ENCODE measurements around the gene CBARP.

The CBARP gene

GRCh38 chr19:1183543-1184172, 54.1 kb downstream of the CBARP start:
- TF ChIP-seq, protein P1, sequence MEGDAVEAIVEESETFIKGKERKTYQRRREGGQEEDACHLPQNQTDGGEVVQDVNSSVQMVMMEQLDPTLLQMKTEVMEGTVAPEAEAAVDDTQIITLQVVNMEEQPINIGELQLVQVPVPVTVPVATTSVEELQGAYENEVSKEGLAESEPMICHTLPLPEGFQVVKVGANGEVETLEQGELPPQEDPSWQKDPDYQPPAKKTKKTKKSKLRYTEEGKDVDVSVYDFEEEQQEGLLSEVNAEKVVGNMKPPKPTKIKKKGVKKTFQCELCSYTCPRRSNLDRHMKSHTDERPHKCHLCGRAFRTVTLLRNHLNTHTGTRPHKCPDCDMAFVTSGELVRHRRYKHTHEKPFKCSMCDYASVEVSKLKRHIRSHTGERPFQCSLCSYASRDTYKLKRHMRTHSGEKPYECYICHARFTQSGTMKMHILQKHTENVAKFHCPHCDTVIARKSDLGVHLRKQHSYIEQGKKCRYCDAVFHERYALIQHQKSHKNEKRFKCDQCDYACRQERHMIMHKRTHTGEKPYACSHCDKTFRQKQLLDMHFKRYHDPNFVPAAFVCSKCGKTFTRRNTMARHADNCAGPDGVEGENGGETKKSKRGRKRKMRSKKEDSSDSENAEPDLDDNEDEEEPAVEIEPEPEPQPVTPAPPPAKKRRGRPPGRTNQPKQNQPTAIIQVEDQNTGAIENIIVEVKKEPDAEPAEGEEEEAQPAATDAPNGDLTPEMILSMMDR (IDR thresholded peaks at IDR 0.05; ENCODE audit: poor library complexity, severe bottlenecking), result no peak
- peak overlapping the region; percentile 95 for H3K27ac ChIP-seq (ENCODE audit: poor library complexity, severe bottlenecking)
- DNase-seq (ENCODE audit: low spot score), result peak; percentile 92
- peak; percentile 72 for ATAC-seq (ENCODE audit: low read depth)
- H3K36me3 ChIP-seq (ENCODE audit: low read depth), result no peaks in the 10 kb centered on the region
- H3K9me3 ChIP-seq (ENCODE audit: severe bottlenecking), result no peaks in the 10 kb centered on the region
- peaks cover 38% of the 10 kb centered on the region for H3K4me1 ChIP-seq (ENCODE audit: insufficient read depth, poor library complexity, severe bottlenecking)
- no peaks in the 10 kb centered on the region for H3K27me3 ChIP-seq (ENCODE audit: insufficient read depth, poor library complexity, severe bottlenecking)
- no peak overlapping the region for H3K4me3 ChIP-seq (ENCODE audit: severe bottlenecking)

DNA sequence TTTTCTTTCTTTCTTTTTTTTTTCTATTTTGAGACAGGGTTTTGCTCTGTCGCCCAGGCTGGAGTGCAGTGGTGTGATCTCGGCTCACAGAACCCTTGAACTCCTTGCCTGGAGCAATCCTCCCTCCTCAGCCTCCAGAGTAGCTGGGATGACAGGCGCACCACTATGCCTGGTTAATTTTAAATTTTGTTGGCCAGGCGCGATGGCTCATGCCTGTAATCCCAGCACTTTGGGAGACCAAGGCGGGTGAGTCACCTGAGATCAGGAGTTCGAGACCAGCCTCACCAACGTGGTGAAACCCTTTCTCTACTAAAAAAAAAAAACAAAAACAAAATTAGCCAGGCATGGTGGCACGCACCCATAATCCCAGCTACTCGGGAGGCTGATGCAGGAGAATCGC, 55.1 kb downstream of the CBARP start:
- DNase-seq (ENCODE audit: low spot score), result no peak

GRCh38 chr19:1182068-1182467, 55.7 kb downstream of the CBARP start:
- H3K36me3 ChIP-seq (ENCODE audit: low read depth), result no peaks in the 10 kb centered on the region
- DNase-seq (ENCODE audit: low spot score) (no peak), ATAC-seq (ENCODE audit: low read depth) (no peak)
- H3K4me1 ChIP-seq (ENCODE audit: insufficient read depth, poor library complexity, severe bottlenecking), result peaks cover 46% of the 10 kb centered on the region
- no peak overlapping the region for H3K4me3 ChIP-seq (ENCODE audit: severe bottlenecking)
- no peaks in the 10 kb centered on the region for H3K27me3 ChIP-seq (ENCODE audit: insufficient read depth, poor library complexity, severe bottlenecking)
- no peaks in the 10 kb centered on the region for H3K9me3 ChIP-seq (ENCODE audit: severe bottlenecking)
- peak overlapping the region; percentile 95 for H3K27ac ChIP-seq (ENCODE audit: poor library complexity, severe bottlenecking)
- TF ChIP-seq, protein P1 (IDR thresholded peaks at IDR 0.05; ENCODE audit: poor library complexity, severe bottlenecking), result no peak

More for the DNA sequence above, 55.1 kb downstream of the CBARP start:
- ATAC-seq (ENCODE audit: low read depth), result no peak
- no peaks in the 10 kb centered on the region for H3K36me3 ChIP-seq (ENCODE audit: low read depth)
- H3K9me3 ChIP-seq (ENCODE audit: severe bottlenecking), result no peaks in the 10 kb centered on the region
- no peaks in the 10 kb centered on the region for H3K27me3 ChIP-seq (ENCODE audit: insufficient read depth, poor library complexity, severe bottlenecking)
- TF ChIP-seq, protein P1 (IDR thresholded peaks at IDR 0.05; ENCODE audit: poor library complexity, severe bottlenecking), result no peak
- no peak overlapping the region for H3K4me3 ChIP-seq (ENCODE audit: severe bottlenecking)
- peak overlapping the region; percentile 95 for H3K27ac ChIP-seq (ENCODE audit: poor library complexity, severe bottlenecking)
- H3K4me1 ChIP-seq (ENCODE audit: insufficient read depth, poor library complexity, severe bottlenecking), result peaks cover 41% of the 10 kb centered on the region

DNA sequence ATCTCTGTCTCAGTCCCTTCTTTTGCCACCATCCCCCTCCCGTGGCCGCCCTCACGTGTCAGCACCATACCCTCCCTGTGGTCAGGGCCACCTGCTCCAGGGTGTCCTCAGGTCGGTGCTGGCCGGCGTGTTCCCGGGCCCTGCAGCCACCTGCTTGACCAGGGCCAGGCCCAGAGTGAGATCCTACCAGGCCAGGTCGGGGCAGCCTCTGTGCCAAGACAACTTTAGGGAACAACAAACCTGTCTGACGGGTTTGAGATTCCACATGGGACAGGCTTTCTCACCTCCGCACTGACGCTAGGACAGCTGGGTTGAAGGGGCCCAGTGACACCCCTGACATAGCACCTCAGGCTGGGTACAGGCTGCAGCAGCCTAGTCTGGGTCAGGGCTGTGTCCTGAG, 56.2 kb downstream of the CBARP start:
- no peak for DNase-seq (ENCODE audit: low spot score)
- H3K4me3 ChIP-seq (ENCODE audit: severe bottlenecking), result no peak overlapping the region
- TF ChIP-seq, protein P1 (IDR thresholded peaks at IDR 0.05; ENCODE audit: poor library complexity, severe bottlenecking), result no peak
- ATAC-seq (ENCODE audit: low read depth), result no peak
- no peaks in the 10 kb centered on the region for H3K27me3 ChIP-seq (ENCODE audit: insufficient read depth, poor library complexity, severe bottlenecking)
- H3K36me3 ChIP-seq (ENCODE audit: low read depth), result no peaks in the 10 kb centered on the region
- H3K9me3 ChIP-seq (ENCODE audit: severe bottlenecking), result no peaks in the 10 kb centered on the region
- peak overlapping the region; percentile 95 for H3K27ac ChIP-seq (ENCODE audit: poor library complexity, severe bottlenecking)
- peaks cover 51% of the 10 kb centered on the region for H3K4me1 ChIP-seq (ENCODE audit: insufficient read depth, poor library complexity, severe bottlenecking)
